Cardiac muscle cell (in vitro differentiated cells and primary cell): ENCODE data around the gene ASGR1. TPM values are rescaled to one million over a fixed set of nuclear protein-coding genes. Genes with fewer than 3 reads are reported as not detected.

Experiments used
- DNase-seq, 2 donors: peaks; one replicate each; pipeline versions ENCODE4 v3.0.0 to v3.0.0-alpha.2; 2010 to 2017; ENCODE audit warnings: low read depth in 1 of 2, low spot score in 1 of 2
- H3K27ac ChIP-seq: fragments of 200-600 bp; sonication (generic); 2 replicates; pipeline ENCODE4 v1.5.1; 2016
- H3K27me3 ChIP-seq: fragments of 200-600 bp; sonication (generic); 2 replicates; pipeline ENCODE4 v1.6.0; 2016; ENCODE audit warnings: control low read depth
- H3K36me3 ChIP-seq: fragments of 200-600 bp; sonication (generic); 2 replicates; pipeline ENCODE4 v1.5.1; 2016; ENCODE audit warnings: control low read depth
- H3K4me1 ChIP-seq: fragments of 200-600 bp; sonication (generic); 2 replicates; pipeline ENCODE4 v1.8.1; 2017; ENCODE audit warnings: low read depth, mild to moderate bottlenecking, mixed run types
- H3K4me3 ChIP-seq: fragments of 200-600 bp; sonication (generic); 2 replicates; pipeline ENCODE4 v1.5.1; 2016; ENCODE audit warnings: mild to moderate bottlenecking
- H3K9me3 ChIP-seq: fragments of 200-600 bp; sonication (generic); 2 replicates; pipeline ENCODE4 v1.5.1; 2017; ENCODE audit warnings: low read depth, mild to moderate bottlenecking, control low read depth
- CTCF ChIP-seq: IDR thresholded peaks from 2 replicates; pipeline ENCODE4 v1.5.1; 2012; ENCODE audit warnings: low read depth, mild to moderate bottlenecking, low read length
- polyA plus RNA-seq: library from polyadenylated mRNA; unstranded; fragments of >200 nt; fragmentation: Nextera tagmentation; extraction: Ambion mirVana; gene quantifications from 2 replicates; pipeline ENCODE4 v1.2.1, GENCODE V29; 2016
- total RNA-seq: library from RNA; depleted of rRNA; stranded (reverse); fragments of >200 nt; gene quantifications from 2 replicates; pipeline ENCODE4 v1.2.3, GENCODE V29; 2016

ASGR1 gene
- total and polyA plus RNA-seq, 2 experiments from 2014 or later: 20.2 to 21.7 TPM

DNA sequence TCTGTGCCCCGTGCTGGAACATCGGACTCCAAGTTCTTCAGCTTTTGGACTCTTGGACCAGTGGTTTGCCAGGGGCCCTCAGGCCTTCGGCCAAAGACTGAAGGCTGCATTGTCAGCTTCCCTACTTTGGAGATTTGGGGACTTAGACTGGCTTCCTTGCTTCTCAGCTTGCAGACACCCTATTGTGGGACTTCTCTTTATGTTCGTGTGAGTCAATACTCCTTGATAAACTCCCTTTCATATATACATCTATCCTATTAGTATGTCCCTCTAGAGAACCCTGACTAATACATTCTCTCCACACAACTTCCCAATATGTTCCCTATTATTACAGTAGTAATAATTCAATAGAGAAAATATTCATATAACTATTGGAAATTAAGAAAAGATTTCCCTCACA is 55.3 kb downstream of the ASGR1 start:
- Histone ChIP-seq H3K27ac (no peak overlapping the region), H3K27me3 (no peaks in the 10 kb centered on the region), H3K36me3 (no peaks in the 10 kb centered on the region), H3K9me3 (no peaks in the 10 kb centered on the region), H3K4me1 (no peaks in the 10 kb centered on the region), H3K4me3 (no peak overlapping the region)
- TF ChIP-seq CTCF: no peak
- no peak for DNase-seq

Other genes with a start within 250 kb of the ASGR1 start
- 0.85 and 1.7 TPM in 2 replicates for gene ALOX12, start 183.3 kb downstream of the ASGR1 start, total RNA-seq
- gene ALOX12, start 183.3 kb downstream of the ASGR1 start, polyA plus RNA-seq: 2.5 and 5.0 TPM in 2 replicates
- gene RNASEK, start 166.7 kb downstream of the ASGR1 start, total RNA-seq: 241 and 275 TPM in 2 replicates
- 594 and 672 TPM in 2 replicates for gene RNASEK, start 166.7 kb downstream of the ASGR1 start, polyA plus RNA-seq
- gene BCL6B, start 156.3 kb downstream of the ASGR1 start, total RNA-seq: 0.11 and 1.7 TPM in 2 replicates
- not detected in 2 replicates for gene BCL6B, start 156.3 kb downstream of the ASGR1 start, polyA plus RNA-seq
- 3.7 and 4.0 TPM in 2 replicates for gene SLC16A13, start 143.4 kb downstream of the ASGR1 start, total RNA-seq
- gene SLC16A13, start 143.4 kb downstream of the ASGR1 start, polyA plus RNA-seq: 5.8 and 7.2 TPM in 2 replicates
- gene SLC16A11, start 135.3 kb downstream of the ASGR1 start, total RNA-seq: 0.39 and 1.1 TPM in 2 replicates
- 3.8 and 6.4 TPM in 2 replicates for gene SLC16A11, start 135.3 kb downstream of the ASGR1 start, polyA plus RNA-seq
- not detected in 2 replicates for gene CLEC10A, start 99.1 kb downstream of the ASGR1 start, total RNA-seq
- gene CLEC10A, start 99.1 kb downstream of the ASGR1 start, polyA plus RNA-seq: not detected in 2 replicates
- not detected in 2 replicates for gene ASGR2, start 64.5 kb downstream of the ASGR1 start, total RNA-seq
- gene ASGR2, start 64.5 kb downstream of the ASGR1 start, polyA plus RNA-seq: 0.10 TPM in 1 of 2 replicates, not detected in the other
- gene DLG4, start 40.5 kb upstream of the ASGR1 start, total RNA-seq: 32.9 and 40.6 TPM in 2 replicates
- 6.8 and 7.4 TPM in 2 replicates for gene DLG4, start 40.5 kb upstream of the ASGR1 start, polyA plus RNA-seq
- 291 and 364 TPM in 2 replicates for gene ACADVL, start 40.6 kb upstream of the ASGR1 start, total RNA-seq
- gene ACADVL, start 40.6 kb upstream of the ASGR1 start, polyA plus RNA-seq: 573 and 681 TPM in 2 replicates
- 87.4 and 121 TPM in 2 replicates for gene DVL2, start 55.1 kb upstream of the ASGR1 start, total RNA-seq
- gene DVL2, start 55.1 kb upstream of the ASGR1 start, polyA plus RNA-seq: 79.2 and 80.3 TPM in 2 replicates
- 53.5 and 57.7 TPM in 2 replicates for gene PHF23, start 60.1 kb upstream of the ASGR1 start, total RNA-seq
- 53.9 and 65.0 TPM in 2 replicates for gene PHF23, start 60.1 kb upstream of the ASGR1 start, polyA plus RNA-seq
- 517 and 760 TPM in 2 replicates for gene GABARAP, start 63.1 kb upstream of the ASGR1 start, total RNA-seq
- gene GABARAP, start 63.1 kb upstream of the ASGR1 start, polyA plus RNA-seq: 772 and 773 TPM in 2 replicates
- gene CTDNEP1, start 72.4 kb upstream of the ASGR1 start, total RNA-seq: 76.0 and 78.3 TPM in 2 replicates
- 92.5 and 98.6 TPM in 2 replicates for gene CTDNEP1, start 72.4 kb upstream of the ASGR1 start, polyA plus RNA-seq
- gene ELP5, start 72.8 kb upstream of the ASGR1 start, total RNA-seq: 54.5 and 68.8 TPM in 2 replicates
- gene ELP5, start 72.8 kb upstream of the ASGR1 start, polyA plus RNA-seq: 62.3 and 82.9 TPM in 2 replicates
- 0.32 and 0.51 TPM in 2 replicates for gene CLDN7, start 83.1 kb upstream of the ASGR1 start, total RNA-seq
- 0.83 and 0.99 TPM in 2 replicates for gene CLDN7, start 83.1 kb upstream of the ASGR1 start, polyA plus RNA-seq
- 36.3 and 42.6 TPM in 2 replicates for gene SLC2A4, start 102.3 kb upstream of the ASGR1 start, total RNA-seq
- gene SLC2A4, start 102.3 kb upstream of the ASGR1 start, polyA plus RNA-seq: 23.4 and 32.7 TPM in 2 replicates
- 27.8 and 56.2 TPM in 2 replicates for gene YBX2, start 115.3 kb upstream of the ASGR1 start, total RNA-seq
- gene YBX2, start 115.3 kb upstream of the ASGR1 start, polyA plus RNA-seq: 20.9 and 32.7 TPM in 2 replicates
- 319 and 545 TPM in 2 replicates for gene EIF5A, start 128.3 kb upstream of the ASGR1 start, total RNA-seq
- gene EIF5A, start 128.3 kb upstream of the ASGR1 start, polyA plus RNA-seq: 719 and 988 TPM in 2 replicates
- gene GPS2, start 136.0 kb upstream of the ASGR1 start, total RNA-seq: 59.9 and 76.2 TPM in 2 replicates
- gene GPS2, start 136.0 kb upstream of the ASGR1 start, polyA plus RNA-seq: 68.7 and 97.4 TPM in 2 replicates
- gene NEURL4, start 150.0 kb upstream of the ASGR1 start, total RNA-seq: 25.3 and 32.4 TPM in 2 replicates
- 12.2 and 15.5 TPM in 2 replicates for gene NEURL4, start 150.0 kb upstream of the ASGR1 start, polyA plus RNA-seq
- gene ACAP1, start 157.2 kb upstream of the ASGR1 start, total RNA-seq: 1.4 and 6.9 TPM in 2 replicates
- gene ACAP1, start 157.2 kb upstream of the ASGR1 start, polyA plus RNA-seq: 25.9 and 32.1 TPM in 2 replicates
- gene KCTD11, start 172.8 kb upstream of the ASGR1 start, total RNA-seq: 15.9 and 18.4 TPM in 2 replicates
- gene KCTD11, start 172.8 kb upstream of the ASGR1 start, polyA plus RNA-seq: 10.7 and 14.0 TPM in 2 replicates
- gene TMEM95, start 175.8 kb upstream of the ASGR1 start, total RNA-seq: not detected in 2 replicates
- gene TMEM95, start 175.8 kb upstream of the ASGR1 start, polyA plus RNA-seq: not detected in 2 replicates
- 1.3 and 2.6 TPM in 2 replicates for gene TNK1, start 201.7 kb upstream of the ASGR1 start, total RNA-seq
- gene TNK1, start 201.7 kb upstream of the ASGR1 start, polyA plus RNA-seq: 2.9 and 4.3 TPM in 2 replicates
- gene PLSCR3, start 215.2 kb upstream of the ASGR1 start, total RNA-seq: 25.9 and 33.4 TPM in 2 replicates
- 39.1 and 40.3 TPM in 2 replicates for gene PLSCR3, start 215.2 kb upstream of the ASGR1 start, polyA plus RNA-seq
- gene TMEM256, start 224.7 kb upstream of the ASGR1 start, total RNA-seq: 85.4 and 122 TPM in 2 replicates
- 117 and 193 TPM in 2 replicates for gene TMEM256, start 224.7 kb upstream of the ASGR1 start, polyA plus RNA-seq
- 14.8 and 26.3 TPM in 2 replicates for gene NLGN2, start 228.5 kb upstream of the ASGR1 start, total RNA-seq
- gene NLGN2, start 228.5 kb upstream of the ASGR1 start, polyA plus RNA-seq: 5.2 and 8.4 TPM in 2 replicates
- gene SPEM1, start 241.0 kb upstream of the ASGR1 start, total RNA-seq: not detected in 2 replicates
- gene SPEM1, start 241.0 kb upstream of the ASGR1 start, polyA plus RNA-seq: not detected in 2 replicates
- not detected in 2 replicates for gene SPEM2, start 246.2 kb upstream of the ASGR1 start, total RNA-seq
- gene SPEM2, start 246.2 kb upstream of the ASGR1 start, polyA plus RNA-seq: not detected in 2 replicates
- not detected in 2 replicates for gene SPEM3, start 249.5 kb upstream of the ASGR1 start, total RNA-seq
- not detected in 2 replicates for gene SPEM3, start 249.5 kb upstream of the ASGR1 start, polyA plus RNA-seq